GM12878 (cell line): ENCODE results near the gene TAOK2. TPM values are rescaled to one million over a fixed set of nuclear protein-coding genes. Genes with fewer than 3 reads are reported as not detected.

Experiments used
- CREB1 ChIP-seq: IDR thresholded peaks from 2 replicates; pipeline ENCODE4 v1.6.1; 2012; ENCODE audit warnings: low read depth, mild to moderate bottlenecking, inconsistent platforms
- E2F8 ChIP-seq: fragments of 450-650 bp; IDR thresholded peaks from 2 replicates; pipeline ENCODE4 v1.6.1; 2018; ENCODE audit warnings: mild to moderate bottlenecking, low read depth, moderate library complexity; ENCODE audit not compliant: partially characterized antibody
- HCFC1 ChIP-seq: fragments of 150-350 bp; IDR thresholded peaks from 2 replicates; pipeline ENCODE4 v1.6.1; 2014; ENCODE audit warnings: low read length
- MEF2B ChIP-seq: fragments of 450-650 bp; IDR thresholded peaks from 2 replicates; pipeline ENCODE4 v1.6.1; 2018; ENCODE audit warnings: mild to moderate bottlenecking, moderate library complexity; ENCODE audit not compliant: partially characterized antibody, poor library complexity, severe bottlenecking
- NBN ChIP-seq: fragments of 450-650 bp; IDR thresholded peaks from 2 replicates; pipeline ENCODE4 v1.6.1; 2016
- PAX5 ChIP-seq: IDR thresholded peaks from 2 replicates; pipeline ENCODE4 v1.6.1; 2011; ENCODE audit warnings: low read depth, low read length, borderline replicate concordance
- POLR2A ChIP-seq: IDR thresholded peaks from 2 replicates; pipeline ENCODE4 v1.6.1; 2011; ENCODE audit warnings: low read depth, mild to moderate bottlenecking, low read length
- RCOR1 ChIP-seq: conservative IDR thresholded peaks from 2 replicates; pipeline ENCODE4 v1.6.1; 2012; ENCODE audit warnings: low read depth, low read length, improper control_type of control experiment
- SIX5 ChIP-seq: IDR thresholded peaks from 2 replicates; pipeline ENCODE4 v1.6.1; 2011; ENCODE audit warnings: mild to moderate bottlenecking, low read depth, low read length, moderate library complexity; ENCODE audit not compliant: severe bottlenecking
- STAT3 ChIP-seq: IDR thresholded peaks from 2 replicates; pipeline ENCODE4 v1.6.1; 2011; ENCODE audit warnings: low read depth, low read length, improper control_type of control experiment
- SUZ12 ChIP-seq: fragments of 200-600 bp; sonication (generic); IDR thresholded peaks from one replicate; pipeline ENCODE4 v1.6.1; 2018; ENCODE audit warnings: antibody characterized with exemption, mild to moderate bottlenecking; ENCODE audit not compliant: unreplicated experiment
- TBL1XR1 ChIP-seq: IDR thresholded peaks from 2 replicates; pipeline ENCODE4 v1.6.1; 2012; ENCODE audit warnings: low read depth, low read length, improper control_type of control experiment
- TCF12 ChIP-seq: IDR thresholded peaks from 2 replicates; pipeline ENCODE4 v1.6.1; 2011; ENCODE audit warnings: low read depth, mild to moderate bottlenecking, low read length
- polyA plus RNA-seq, 11 experiments: library from polyadenylated mRNA; depleted of rRNA in 4 of 11; unstranded in 6 of 11; stranded (reverse) in 5 of 11; fragments of >200 nt; fragmentation: Nextera tagmentation in 4 of 11; fragmentation: Illumina TruSeq in 1 of 11; extraction: Ambion mirVana in 4 of 11; extraction: Trizol in 1 of 11; gene quantifications; 1 replicate in 1 of 11; 2 replicates in 10 of 11; pipeline versions ENCODE4 v1.2.1 to v1.2.3, GENCODE V29; 2011 to 2016; ENCODE audit warnings: inconsistent platforms in 2 of 11, missing spikeins in 2 of 11, low read depth in 1 of 11
- total RNA-seq, 4 experiments: library from RNA; depleted of rRNA in 3 of 4; stranded (reverse); fragments of >200 nt in 3 of 4; fragmentation: Illumina TruSeq in 1 of 4; extraction: Trizol in 1 of 4; gene quantifications; 2 replicates each; pipeline versions ENCODE4 v1.2.1 to v1.2.3, GENCODE V29; 2013 to 2021
- TF ChIP-seq, protein P1 (sequence below): fragments of 450-650 bp; IDR thresholded peaks from 2 replicates; pipeline ENCODE4 v1.6.1; 2017; ENCODE audit warnings: low read depth, mild to moderate bottlenecking, moderate library complexity
- TF ChIP-seq, protein P2 (sequence below): fragments of 450-650 bp; formaldehyde crosslinking; IDR thresholded peaks from 2 replicates; pipeline ENCODE4 v1.4.0; 2022; ENCODE audit warnings: mild to moderate bottlenecking, moderate library complexity
- TF ChIP-seq, protein P3 (sequence below): fragments of 150-350 bp; IDR thresholded peaks from 2 replicates; pipeline ENCODE4 v1.6.1; 2014; ENCODE audit warnings: mild to moderate bottlenecking, low read depth, low read length
- TF ChIP-seq, protein P4 (sequence below): IDR thresholded peaks from 2 replicates; pipeline ENCODE4 v1.6.1; 2011; ENCODE audit warnings: borderline replicate concordance, low read depth, mild to moderate bottlenecking, moderate library complexity, mixed read lengths, low read length; ENCODE audit not compliant: insufficient read depth; ENCODE audit errors: extremely low read length

TAOK2 gene
- total and polyA plus RNA-seq, 10 of the 15 experiments (the other 5 are each of a cell fraction or from before 2014, with no cell fraction given) = 0.14 to 40.2 (median 11.6) TPM

DNA sequence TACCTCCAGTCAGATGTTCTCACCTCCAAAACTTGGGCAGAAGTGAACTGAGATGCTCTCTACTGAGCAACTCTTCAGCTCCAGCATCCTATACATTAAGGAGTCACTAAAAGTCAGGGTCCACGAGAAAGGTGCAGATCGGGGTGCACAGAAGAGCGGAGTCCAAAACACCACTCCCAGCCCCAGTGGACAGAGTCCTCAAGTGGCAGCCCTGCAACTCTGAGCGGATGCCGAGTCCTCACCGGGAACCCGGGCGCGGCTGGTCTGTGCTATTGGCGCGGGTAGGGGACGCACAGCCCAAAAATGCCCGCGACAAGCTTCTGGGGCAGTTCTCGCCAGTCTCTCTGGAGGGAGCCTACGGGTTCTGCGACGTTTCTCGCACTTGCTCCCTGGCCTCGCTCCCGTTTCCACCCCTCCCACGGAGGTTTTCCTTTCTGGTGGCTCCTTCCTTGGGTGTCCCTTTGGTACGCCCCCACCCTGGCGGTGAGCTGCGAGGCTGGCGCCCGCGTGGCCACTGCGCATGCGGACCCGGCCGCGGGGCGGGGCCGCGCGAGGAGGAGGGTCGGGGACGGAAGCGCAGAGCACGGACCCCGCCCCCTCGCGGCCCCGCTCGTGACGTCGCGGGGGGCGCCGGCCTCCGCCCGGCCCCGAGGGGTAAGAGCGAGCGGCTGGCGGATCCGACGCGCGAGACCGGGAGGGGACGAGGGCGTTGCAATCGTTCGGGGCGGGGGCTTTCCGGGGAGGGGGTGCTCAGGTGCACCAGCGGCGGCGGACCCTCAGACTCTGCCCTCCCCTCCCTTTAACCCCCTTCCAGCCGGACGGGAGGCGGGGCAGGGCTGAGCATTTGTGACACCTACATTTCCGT, 12.0 kb upstream of the TAOK2 start, which contains the start of gene TMEM219 (continued):
- TF ChIP-seq, protein P1, sequence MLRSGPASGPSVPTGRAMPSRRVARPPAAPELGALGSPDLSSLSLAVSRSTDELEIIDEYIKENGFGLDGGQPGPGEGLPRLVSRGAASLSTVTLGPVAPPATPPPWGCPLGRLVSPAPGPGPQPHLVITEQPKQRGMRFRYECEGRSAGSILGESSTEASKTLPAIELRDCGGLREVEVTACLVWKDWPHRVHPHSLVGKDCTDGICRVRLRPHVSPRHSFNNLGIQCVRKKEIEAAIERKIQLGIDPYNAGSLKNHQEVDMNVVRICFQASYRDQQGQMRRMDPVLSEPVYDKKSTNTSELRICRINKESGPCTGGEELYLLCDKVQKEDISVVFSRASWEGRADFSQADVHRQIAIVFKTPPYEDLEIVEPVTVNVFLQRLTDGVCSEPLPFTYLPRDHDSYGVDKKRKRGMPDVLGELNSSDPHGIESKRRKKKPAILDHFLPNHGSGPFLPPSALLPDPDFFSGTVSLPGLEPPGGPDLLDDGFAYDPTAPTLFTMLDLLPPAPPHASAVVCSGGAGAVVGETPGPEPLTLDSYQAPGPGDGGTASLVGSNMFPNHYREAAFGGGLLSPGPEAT = no peak
- TF ChIP-seq SIX5 (peak; percentile 20), MEF2B (peak; percentile 19), E2F8 (no peak), RCOR1 (no peak), HCFC1 (peak; percentile 27; the same call in 1 of the 2 replicates), TBL1XR1 (no peak), NBN (no peak), POLR2A (peak; percentile 80), STAT3 (no peak), PAX5 (peak; percentile 8; the same call in 1 of the 2 replicates), SUZ12 (no peak), TCF12 (no peak), CREB1 (peak; percentile 55)
- TF ChIP-seq, protein P2, sequence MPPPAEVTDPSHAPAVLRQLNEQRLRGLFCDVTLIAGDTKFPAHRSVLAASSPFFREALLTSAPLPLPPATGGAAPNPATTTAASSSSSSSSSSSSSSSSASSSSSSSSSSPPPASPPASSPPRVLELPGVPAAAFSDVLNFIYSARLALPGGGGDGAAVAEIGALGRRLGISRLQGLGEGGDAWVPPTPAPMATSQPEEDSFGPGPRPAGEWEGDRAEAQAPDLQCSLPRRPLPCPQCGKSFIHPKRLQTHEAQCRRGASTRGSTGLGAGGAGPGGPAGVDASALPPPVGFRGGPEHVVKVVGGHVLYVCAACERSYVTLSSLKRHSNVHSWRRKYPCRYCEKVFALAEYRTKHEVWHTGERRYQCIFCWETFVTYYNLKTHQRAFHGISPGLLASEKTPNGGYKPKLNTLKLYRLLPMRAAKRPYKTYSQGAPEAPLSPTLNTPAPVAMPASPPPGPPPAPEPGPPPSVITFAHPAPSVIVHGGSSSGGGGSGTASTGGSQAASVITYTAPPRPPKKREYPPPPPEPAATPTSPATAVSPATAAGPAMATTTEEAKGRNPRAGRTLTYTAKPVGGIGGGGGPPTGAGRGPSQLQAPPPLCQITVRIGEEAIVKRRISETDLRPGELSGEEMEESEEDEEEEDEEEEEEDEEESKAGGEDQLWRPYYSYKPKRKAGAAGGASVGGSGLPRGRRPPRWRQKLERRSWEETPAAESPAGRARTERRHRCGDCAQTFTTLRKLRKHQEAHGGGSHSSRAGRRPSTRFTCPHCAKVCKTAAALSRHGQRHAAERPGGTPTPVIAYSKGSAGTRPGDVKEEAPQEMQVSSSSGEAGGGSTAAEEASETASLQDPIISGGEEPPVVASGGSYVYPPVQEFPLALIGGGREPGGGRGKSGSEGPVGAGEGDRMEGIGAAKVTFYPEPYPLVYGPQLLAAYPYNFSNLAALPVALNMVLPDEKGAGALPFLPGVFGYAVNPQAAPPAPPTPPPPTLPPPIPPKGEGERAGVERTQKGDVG (CRISPR knock-in tag) = no peak
- TF ChIP-seq, protein P3, sequence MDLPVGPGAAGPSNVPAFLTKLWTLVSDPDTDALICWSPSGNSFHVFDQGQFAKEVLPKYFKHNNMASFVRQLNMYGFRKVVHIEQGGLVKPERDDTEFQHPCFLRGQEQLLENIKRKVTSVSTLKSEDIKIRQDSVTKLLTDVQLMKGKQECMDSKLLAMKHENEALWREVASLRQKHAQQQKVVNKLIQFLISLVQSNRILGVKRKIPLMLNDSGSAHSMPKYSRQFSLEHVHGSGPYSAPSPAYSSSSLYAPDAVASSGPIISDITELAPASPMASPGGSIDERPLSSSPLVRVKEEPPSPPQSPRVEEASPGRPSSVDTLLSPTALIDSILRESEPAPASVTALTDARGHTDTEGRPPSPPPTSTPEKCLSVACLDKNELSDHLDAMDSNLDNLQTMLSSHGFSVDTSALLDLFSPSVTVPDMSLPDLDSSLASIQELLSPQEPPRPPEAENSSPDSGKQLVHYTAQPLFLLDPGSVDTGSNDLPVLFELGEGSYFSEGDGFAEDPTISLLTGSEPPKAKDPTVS = no peak
- TF ChIP-seq, protein P4, sequence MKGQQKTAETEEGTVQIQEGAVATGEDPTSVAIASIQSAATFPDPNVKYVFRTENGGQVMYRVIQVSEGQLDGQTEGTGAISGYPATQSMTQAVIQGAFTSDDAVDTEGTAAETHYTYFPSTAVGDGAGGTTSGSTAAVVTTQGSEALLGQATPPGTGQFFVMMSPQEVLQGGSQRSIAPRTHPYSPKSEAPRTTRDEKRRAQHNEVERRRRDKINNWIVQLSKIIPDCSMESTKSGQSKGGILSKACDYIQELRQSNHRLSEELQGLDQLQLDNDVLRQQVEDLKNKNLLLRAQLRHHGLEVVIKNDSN = peak; percentile 43
